Measurements from ENCODE around the gene CHRNA4.
"Not testable (repeated sequence)": the region's sequence is repeated elsewhere in the genome, so short reads cannot be mapped to it uniquely, and the experiment has no call there.

Gene CHRNA4

GRCh38 chr20:63306673-63307537 lies 54.2 kb downstream of the CHRNA4 start:
- DNase-seq, result no peak

GRCh38 chr20:63305933-63306672 lies 55.0 kb downstream of the CHRNA4 start:
- not testable (repeated sequence) for DNase-seq

DNA sequence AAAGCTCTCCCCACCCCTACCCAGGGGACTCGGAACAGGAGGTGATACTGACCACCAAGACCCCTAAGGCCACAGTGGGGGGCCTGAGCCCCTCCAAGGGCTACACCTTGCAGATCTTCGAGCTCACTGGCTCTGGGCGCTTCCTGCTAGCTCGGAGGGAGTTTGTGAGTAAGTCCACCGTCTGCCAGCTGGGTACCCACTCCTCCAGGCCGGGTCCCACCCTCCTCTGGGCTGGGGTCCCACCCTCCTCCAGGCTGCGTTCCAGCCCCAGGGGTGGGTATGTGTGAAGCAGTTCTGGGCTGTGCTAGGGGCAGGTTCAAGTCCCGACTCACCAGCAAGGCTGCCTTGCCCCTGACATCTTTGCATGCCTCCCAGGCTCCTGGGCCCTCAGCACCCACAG lies 55.8 kb downstream of the CHRNA4 start:
- DNase-seq, result no peak

- DNase-seq, result no peak
Observed at GRCh38 chr20:63303095-63303666, 58.0 kb downstream of the CHRNA4 start.

- DNase-seq, result no peak
Observed at GRCh38 chr20:63301671-63302070, 59.5 kb downstream of the CHRNA4 start.

DNA sequence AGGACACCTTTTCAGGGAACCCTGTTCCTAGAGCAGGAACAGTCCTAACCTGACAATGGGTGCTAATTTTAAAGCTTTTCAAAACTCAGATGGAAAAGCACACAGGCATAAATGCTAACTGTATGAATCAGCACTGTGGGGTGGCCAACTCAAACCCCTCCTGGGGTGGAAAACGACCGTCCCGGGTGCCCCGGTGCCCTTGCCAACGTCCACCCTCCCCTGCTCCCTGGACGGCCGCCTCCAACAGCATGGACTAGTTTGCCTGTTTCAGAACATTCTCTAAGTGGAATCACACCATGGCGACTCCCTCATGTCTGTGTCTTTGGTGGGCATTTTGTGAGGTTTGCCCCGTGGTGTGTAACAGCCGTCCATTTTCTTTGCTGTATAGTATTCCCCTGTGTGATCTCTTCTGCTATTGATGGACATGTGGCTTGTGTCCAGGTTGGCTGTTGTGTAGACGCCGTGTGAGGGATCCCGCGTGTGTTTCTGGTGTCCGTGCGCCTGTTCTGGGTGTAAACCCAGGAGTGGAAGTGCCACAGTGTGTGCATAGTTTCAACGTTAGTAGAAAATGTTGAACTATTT lies 62.3 kb downstream of the CHRNA4 start:
- no peak for DNase-seq

DNA sequence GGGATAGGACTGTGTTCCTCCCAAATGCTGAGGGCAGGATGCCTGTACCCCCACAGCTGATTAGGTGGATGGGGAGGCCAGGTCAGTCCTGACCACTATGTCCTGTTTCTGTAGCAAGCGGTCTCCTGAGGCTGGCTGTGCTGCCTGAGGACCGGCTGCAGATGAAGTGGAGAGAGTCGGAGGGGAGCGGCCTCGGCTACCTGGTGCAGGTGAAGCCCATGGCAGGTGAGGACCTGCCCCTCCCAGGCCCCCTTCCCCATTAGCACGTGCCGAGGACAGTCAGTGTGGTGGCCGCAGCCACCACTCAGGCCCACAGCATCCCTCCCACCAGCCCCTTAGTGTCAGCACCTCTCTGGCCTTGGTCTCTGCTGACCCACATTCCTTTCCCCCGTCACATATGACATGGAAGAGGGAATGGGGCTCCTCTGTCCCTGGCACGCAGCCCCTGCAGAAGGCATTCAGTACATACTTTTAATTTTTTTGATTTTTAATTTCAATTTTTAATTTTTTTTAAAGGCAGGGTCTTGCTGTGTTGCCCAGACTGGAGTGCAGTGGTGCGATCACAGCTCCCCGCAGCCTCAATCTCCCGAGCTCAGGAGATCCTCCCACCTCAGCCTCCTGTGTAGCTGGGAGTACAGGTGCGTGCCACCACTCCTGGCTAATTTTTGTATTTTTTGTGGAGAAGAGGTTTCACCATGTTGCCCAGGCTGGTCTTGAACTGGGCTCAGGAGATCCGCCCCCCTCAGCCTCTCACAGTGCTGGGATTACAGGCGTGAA lies 63.2 kb downstream of the CHRNA4 start:
- no peak for DNase-seq

DNA sequence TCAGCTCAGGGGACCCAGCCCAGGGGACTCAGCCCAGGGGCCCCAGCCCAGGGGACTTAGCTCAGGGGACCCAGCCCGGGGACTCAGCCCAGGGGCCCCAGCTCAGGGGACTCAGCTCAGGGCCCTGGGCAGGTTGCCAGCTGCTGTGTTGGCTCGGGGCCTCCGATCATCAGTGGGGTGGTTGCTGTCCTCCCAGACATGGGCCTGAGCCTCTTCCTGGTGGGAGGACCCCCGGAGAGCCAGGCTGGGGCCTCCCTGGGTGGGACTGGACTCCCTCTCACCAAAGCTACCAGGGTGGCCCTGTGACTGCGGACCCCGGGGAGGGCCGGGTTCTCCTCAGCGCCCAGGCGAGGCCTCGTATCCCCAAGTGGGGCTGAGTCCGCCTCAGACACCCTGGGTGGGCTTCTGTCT lies 63.8 kb downstream of the CHRNA4 start:
- no peak for DNase-seq

DNA sequence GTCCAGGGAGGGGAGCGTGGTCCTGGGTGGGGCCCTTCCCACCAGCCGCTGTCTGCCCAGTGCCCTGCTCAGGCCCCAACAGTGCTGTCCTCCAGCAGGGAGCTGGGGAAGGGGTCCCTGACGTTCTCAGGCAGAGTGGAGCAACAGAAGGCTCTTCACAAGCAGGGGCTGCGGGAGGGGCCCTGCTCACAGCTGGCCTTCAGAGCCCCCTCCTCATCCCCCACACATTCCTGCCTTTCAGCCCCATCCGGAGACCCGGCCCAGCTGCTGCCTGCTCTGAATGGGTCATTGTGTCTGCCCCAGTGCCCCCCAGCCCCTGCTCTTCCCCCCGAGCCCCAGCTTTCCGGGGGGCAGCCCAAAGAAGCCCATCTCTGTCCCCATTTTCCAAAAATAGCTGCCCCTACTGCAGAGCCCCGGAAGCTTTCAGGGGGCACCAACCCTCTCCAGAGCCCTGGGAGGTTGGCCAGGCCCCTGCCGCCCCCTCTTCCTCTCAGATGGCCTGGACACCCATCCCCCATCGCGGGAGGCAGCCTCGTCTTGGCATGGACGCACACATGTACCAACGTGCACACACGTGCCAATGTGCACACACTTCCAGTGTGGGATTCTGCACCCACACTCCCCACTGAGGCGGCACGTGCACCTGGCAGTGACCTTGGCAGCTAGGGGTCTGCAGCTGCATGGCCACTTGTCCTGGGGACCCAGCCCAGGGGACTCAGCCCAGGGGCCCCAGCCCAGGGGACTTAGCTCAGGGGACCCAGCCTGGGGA lies 64.4 kb downstream of the CHRNA4 start:
- no peak for DNase-seq

DNA sequence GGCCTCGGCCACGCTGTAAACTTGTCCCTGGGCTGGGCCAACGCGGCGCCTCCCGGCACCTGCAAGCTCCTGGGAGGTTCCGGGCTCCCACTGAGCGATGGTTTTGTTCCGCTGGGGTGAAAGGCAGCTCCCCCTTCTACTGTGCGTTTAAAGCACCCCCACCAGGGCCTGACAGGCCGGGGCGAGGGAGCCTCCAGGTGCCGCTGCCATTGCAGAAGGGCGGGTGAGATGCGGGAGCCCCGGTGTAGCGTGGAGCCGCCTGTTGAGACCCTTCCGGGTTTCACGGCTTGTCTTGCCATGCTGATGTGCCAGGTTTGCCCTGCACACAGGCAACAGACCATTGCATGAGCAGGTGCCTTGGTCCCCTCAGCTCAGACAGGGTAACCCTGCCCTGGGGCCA lies 65.3 kb downstream of the CHRNA4 start:
- no peak for DNase-seq

GRCh38 chr20:63295422-63295821 lies 65.7 kb downstream of the CHRNA4 start:
- DNase-seq, result no peak

GRCh38 chr20:63295018-63295417 lies 66.1 kb downstream of the CHRNA4 start:
- DNase-seq, result no peak

- DNase-seq, result no peak
Observed at GRCh38 chr20:63294536-63294900, 66.6 kb downstream of the CHRNA4 start.

- no peak for DNase-seq
Observed at GRCh38 chr20:63293871-63294535, 67.1 kb downstream of the CHRNA4 start.

DNA sequence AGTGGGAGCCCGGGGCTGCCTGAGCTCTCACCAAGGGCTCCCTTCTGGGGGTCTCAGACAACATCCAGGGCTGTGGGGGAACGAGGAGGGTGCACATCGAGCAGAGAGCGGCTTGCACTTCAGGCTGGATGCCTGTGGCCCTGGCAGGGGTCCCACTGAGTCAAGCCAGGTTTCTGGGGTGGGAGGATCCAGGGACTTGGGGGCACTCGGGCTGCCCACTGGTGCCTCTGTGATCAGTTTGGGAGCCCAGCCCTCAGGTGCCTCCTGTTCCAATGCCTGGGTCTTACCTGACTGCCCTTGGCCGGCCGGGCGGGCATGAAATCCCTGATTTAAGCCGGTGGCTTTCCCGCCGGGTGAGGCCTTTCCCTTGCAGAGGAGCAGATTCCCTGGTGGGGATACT lies 67.7 kb downstream of the CHRNA4 start:
- no peak for DNase-seq

Data from NCI-H1436 (cell line).